Neural progenitor cell (in vitro differentiated cells): ENCODE data around the gene FLRT2.

ENCODE experiments used
- CTCF ChIP-seq: fragments of 200-600 bp; sonication (generic); IDR thresholded peaks from 2 replicates; pipeline ENCODE4 v1.5.1; 2017; ENCODE audit warnings: antibody characterized with exemption, mild to moderate bottlenecking
- EZH2 ChIP-seq: fragments of 200-600 bp; sonication (generic); IDR thresholded peaks from 2 replicates; pipeline ENCODE4 v1.6.1; 2017; ENCODE audit warnings: antibody characterized with exemption, mild to moderate bottlenecking, moderate library complexity

GRCh38 chr14:85520581-85520980 is 9.4 kb upstream of the FLRT2 start:
- TF ChIP-seq CTCF: no peak
- no peak for TF ChIP-seq EZH2
